Ecto neural progenitor cell (in vitro differentiated cells): ENCODE results near the gene NPHP3.

Experiments used
- DNase-seq: peaks from one replicate; pipeline ENCODE4 v3.0.0-alpha.2; 2018; ENCODE audit warnings: low spot score

NPHP3 gene

DNA sequence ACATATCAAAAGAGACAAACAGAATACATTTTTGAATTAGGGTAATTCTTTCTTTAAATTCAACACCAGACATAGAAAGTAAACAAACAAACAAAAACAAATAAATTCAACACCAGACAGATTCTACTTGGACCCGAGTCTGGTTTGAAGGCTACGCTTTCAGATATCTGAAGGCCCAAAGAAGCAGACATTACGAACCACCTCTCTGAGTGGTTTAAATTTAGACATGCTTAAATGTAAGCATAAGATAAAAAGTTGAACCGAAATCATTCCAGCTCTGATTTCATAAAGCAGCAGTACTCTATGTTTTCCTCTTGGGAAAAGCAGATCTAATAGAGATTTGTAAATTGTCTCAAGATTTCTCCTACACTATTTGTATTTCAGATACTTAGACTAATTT is 32.2 kb downstream of the NPHP3 start:
- no peak for DNase-seq

DNA sequence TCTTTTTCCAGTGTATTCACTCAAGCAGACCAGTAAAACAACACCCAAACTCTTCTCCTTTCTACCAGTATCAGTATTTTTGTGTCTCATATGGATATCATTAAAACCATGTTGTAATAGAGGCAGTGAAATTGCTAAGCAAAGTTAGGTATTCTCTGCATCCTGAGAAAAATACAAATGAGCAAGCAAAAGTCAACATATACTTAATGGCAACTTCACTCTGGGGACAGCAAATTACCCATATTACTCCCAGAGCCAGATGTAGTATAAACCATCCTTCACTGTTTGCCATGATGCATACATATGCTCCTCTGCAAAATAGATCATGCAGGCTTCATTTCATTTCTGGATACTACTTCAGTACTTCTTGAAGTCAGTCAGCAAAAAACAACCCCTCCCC is 40.0 kb downstream of the NPHP3 start:
- DNase-seq, result no peak

DNA sequence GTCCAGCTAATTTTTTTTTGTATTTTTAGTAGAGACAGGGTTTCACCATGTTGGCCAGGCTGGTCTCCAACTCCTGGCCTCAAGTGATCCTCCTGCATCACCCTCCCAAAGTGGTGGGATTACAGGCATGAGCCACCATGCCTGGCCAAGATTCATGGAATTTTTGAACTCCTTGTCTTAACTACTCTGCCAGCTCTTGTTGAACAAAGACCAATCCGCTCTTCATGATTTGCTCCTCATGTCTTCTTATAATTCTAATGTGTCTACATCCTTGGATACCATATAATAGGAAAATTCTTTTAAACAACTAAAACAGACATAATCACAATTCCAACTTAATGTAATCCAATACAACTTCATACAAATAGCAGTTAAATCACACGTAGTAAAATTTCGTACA is 40.8 kb downstream of the NPHP3 start:
- DNase-seq, result no peak

DNA sequence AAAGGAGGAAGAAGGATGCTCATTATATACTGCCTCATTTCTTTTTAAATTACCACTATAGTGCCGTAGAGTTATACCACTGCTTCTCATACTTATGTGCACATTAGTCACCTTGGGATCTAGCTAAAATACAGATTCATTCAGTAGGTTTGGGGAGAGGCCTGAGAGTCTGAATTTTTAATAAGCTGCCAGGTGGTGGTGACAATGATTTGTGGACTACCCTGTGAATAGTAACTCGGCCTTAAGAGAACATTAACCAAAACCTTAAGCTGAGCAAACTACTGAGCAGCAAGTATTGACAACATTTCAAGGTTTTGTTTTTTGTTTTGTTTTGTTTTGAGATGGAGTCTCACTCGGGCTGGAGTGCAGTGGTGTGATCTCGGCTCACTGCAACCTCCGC is 42.3 kb downstream of the NPHP3 start:
- no peak for DNase-seq

DNA sequence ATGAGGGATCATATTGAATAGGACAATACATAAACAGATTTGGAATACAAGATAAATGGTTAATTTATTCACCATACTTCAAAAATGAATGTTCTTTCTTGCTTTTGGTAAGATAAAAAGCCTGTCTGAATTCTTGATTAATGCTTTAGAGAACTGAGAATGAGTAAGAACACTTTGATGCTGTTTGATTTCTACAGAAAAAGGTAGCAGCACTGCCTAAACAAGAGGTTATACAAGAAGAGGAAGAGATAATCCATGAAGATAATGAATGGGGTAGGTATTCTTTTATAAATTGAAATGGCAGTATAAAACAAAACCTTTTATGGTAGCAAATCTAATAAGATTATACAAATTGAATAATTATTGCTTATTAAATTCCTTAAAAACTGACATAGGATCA is 46.8 kb downstream of the NPHP3 start:
- no peak for DNase-seq

DNA sequence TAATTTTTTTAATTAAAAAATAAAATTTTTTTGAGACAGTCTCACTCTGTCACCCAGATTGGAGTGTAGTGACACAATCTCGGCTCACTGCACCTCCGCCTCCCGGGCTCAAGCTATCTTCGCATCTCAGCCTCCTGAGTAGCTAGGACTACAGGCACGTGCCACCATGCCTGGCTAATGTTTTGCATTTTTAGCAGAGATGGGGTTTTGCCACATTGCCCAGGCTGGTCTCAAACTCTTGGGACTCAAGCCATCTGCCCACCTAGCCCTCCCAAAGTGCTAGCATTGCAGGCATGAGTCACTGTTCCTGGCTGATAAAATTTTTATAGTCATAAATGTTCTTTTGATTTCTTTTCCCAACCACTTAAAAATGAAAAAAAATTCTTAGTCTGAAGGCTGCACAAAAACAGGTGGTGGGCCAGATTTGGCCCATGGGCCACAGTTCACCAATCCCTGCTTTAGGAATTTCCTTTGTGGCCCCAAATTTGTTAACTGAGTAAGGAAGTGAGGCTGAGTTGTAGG is 52.9 kb downstream of the NPHP3 start:
- DNase-seq, result no peak

DNA sequence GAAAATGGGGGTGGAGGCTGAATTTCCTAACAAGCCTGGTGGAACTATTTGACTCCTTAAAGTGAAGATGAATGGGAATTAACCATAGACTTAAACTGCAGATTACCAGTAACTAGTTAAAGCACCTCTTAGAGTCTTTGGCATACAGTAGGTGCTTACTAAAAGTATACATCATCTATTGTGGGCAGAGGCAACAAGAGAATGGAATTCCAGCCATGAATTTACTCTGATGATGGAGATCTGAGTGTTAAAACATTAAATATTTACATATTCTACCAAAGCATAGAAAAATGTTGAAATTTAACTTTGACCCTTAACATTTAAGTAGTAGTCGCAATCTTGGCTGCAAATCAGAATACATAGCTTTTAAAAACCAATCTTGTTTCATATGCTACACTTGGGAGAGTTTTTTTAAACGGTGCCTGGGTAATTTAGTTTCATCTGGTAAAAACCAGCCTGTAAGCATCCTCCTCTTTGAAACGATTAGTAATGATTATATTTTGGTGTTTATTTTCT is 56.9 kb downstream of the NPHP3 start:
- DNase-seq, result no peak

DNA sequence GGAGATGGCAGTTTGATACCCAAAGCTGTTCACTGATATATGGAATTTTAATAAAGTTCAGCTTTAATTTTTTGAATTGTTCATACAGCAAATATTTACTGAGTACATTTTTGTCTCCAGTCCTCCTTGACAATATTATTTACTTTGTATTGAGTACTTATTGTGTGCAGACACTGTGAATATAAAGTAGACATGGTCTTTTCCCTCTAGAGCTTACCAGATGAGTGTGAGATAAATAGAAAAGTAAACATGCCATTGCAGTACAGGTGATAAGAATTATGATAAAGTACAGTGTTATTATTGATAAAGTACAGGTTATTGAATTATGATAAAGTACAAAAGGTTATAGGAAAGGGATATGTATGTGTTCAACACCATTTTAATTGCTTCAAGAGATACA is 60.0 kb downstream of the NPHP3 start:
- DNase-seq, result no peak

DNA sequence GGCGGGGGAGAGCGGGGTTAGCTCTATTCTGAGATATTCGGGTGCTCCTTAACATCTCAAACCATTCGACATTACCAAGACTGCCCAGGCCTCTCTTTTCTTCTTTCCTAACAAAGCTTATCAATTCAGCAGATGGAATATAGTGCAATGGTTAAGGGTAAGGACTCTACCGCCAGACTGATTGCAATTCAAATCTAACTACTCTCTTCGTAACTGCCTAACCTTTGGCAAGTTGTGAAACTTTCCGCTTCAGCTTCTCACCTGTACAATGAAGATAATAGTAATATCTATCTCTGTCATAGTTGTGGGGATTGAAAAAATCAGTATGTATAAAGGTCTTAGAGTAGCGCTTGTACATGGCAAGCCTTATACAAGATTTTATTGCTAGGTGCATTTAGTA is 61.1 kb downstream of the NPHP3 start:
- DNase-seq, result no peak

DNA sequence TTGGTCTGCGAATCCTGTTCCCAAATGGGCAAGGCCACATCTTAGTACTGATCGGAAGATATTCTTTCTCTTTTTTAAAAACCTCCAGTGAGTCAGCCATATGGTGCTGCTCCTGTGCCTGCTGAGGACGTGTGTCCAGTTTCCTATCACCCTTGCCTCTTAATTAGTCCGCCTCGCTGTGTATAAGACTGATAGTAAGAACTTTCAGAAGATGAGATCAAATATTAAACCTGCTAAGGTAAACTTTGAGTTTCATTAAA is 61.5 kb downstream of the NPHP3 start:
- DNase-seq, result no peak

DNA sequence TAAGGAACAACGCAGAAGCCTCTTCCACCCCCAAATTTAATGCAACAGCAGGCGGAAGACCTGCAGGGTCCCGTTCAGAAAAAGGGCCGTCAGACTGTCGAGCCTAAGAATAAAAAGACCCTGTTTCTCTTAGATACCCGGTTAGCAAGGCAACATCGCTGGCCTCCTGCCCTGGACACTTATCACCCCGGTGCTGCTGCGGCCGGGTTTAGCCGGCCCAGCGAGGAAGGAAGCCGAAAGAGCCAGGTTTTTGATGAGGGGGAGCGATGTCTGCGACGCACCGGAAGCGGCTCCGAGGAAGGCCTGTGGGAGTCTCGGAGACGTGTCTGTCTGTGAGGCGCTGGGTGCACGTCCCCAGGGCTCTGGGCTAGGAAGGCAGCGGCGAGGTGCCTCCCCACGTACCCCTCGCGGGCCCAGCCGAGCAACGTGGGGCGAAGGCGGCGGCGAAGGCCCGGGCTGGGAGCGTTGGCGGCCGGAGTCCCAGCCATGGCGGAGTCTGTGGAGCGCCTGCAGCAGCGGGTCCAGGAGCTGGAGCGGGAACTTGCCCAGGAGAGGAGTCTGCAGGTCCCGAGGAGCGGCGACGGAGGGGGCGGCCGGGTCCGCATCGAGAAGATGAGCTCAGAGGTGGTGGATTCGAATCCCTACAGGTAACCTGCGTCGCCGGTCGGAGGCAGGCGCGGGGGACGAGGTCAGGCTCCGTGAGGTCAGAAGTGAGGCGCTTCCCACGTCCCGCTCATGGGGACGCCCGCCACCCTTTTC is 62.0 kb downstream of the NPHP3 start, which contains the start of gene UBA5:
Gene UBA5 (plus strand): TSS at position 278 of the 759 bp plus-strand sequence. CDS start 209 bp downstream, at position 487.
- DNase-seq, result peak; percentile 77

DNA sequence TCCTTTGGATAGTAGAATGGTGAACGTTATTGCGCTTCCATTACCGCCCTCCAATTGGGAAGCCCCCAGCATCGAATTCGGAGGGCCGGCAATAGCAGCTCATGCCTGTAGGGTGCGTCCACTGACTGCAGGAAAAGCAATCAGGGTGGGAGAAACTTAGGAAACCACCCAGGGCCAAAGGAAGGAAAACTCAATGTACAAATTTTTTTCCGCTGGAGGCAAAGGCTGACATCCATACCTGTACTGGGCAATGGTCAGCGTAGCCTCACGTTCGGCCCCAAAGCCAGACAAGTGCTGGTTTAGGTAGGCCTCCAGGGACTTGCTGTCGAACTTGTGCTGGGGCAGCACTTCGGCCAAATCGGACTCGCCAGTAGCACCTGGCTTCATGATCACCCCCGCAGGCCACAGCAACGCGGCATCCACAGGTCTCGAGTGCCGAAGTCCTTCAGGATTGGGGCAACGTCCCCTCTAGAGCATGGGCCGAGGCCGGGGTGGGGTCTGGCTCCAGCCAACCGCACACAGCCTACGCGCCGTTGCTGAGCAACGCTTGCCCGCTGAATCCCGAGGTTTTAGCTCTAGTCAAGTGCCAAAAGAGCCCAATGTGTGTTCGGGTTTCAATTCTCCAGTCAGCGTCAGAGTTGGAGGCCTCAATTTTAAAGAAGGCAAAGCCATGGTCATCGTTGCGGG is 62.7 kb downstream of the NPHP3 start, which contains the start of gene ACAD11:
Gene ACAD11 (minus strand): TSS at position 445 of the 687 bp plus-strand sequence. CDS start 58 bp downstream, at position 387.
- peak; percentile 83 for DNase-seq

DNA sequence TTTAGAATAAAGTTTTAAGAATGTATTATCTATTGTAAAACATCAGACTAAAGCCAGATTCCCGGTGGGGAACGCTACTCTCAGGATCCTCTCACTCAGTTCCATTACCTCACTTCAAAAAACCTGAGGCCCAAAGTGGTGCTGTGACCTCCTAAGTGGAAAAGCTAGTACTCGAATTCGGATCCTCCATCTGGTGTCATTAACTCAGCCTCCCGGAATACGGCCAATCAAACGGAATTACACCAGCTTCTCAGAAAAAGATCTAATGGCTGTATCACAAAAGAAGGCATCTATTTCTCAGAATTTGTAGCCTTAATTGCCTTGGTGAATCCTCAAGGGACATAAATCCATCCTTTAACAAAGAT is 63.2 kb downstream of the NPHP3 start:
- DNase-seq, result no peak

DNA sequence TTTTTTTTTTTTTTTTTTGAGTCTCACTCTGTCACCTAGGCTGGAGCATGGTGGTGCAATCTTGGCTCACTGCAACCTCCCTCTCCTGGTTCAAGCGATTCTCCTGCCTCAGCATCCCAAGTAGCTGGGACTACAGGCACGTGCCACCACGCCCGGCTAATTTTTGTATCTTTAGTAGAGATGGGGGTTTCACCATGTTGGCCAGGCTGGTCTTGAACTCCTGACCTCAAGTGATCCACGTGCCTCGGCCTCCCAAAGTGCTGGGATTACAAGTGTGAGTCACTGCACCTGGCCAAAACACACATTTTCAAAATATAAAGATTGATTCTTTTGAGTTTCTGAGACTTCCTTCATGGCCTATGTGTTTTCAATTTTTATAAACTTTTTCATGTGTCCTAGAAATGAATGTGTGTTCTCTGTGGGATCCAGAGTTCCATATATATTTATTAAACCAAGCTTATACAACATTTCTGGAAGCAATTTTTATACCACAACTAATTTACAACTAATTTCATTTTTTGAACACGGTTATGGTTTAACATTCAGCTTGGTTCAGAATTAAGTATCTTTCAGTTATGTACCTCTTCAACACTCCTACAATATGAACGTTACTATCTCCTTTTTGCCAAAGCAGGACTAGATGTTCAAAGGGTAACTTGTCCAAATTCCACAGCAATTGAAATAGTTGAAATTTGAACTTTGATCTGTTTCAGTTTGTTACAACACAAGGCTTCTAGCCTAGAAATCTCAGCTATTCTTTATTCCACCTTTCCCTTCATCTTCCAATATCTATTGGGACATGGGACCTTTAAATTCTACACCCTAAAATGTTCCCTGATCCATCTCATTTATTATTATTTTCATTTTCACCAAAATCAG is 64.1 kb downstream of the NPHP3 start:
- no peak for DNase-seq

DNA sequence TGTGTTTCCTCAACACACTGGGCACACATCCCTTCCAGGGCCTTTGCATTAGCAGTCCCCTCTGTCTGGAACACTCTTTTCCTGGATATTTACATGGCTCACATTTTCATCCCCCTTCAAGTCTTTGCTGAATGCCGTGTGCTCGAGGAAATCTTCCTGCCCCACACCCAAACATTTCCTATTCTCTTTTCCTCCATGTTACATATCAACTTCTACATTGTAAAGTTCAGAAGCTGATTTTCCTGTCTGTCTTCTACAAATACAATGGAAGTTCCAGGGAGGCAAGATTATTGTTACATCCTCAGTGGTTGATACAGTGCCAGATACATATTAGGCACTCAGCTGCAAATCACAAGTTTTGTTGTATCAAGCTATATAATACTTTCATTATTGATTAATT is 66.7 kb downstream of the NPHP3 start:
- DNase-seq, result no peak

DNA sequence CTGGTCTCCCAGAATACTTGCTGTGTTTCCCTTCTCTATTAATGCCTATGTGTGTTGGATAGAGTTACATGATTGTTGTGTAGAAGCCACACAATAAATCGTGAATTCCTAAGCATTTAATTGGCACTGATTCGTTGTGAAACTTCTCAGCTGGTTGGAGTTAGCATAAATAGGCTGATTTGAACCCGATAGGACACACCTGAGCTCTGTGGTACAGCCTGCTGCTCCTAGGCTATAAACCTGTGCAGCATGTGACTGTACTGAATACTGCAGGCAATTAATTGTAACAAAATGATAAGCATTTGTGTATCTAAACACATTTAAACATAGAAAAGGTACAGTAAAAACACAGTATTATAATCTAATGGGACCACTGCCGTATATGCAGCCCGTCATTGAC is 67.5 kb downstream of the NPHP3 start:
- DNase-seq, result no peak

DNA sequence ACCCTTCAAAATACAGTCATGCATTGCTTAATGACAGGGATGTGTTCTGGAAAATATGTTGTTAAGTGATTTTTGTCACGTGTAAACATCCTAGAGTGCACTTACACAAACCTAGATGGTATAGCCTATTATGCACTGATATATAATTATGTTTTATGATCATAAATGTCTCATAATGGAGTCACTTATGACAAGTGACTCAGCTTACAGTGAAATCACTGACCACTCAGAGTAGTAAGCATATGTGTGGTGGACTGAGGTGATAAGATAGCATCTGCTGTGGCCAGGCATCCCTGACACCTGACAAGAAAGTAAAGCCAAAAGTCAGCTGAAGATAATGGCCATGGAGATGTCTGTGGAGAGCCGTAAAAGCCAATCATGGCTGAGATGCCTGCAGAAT is 68.0 kb downstream of the NPHP3 start:
- DNase-seq, result no peak

DNA sequence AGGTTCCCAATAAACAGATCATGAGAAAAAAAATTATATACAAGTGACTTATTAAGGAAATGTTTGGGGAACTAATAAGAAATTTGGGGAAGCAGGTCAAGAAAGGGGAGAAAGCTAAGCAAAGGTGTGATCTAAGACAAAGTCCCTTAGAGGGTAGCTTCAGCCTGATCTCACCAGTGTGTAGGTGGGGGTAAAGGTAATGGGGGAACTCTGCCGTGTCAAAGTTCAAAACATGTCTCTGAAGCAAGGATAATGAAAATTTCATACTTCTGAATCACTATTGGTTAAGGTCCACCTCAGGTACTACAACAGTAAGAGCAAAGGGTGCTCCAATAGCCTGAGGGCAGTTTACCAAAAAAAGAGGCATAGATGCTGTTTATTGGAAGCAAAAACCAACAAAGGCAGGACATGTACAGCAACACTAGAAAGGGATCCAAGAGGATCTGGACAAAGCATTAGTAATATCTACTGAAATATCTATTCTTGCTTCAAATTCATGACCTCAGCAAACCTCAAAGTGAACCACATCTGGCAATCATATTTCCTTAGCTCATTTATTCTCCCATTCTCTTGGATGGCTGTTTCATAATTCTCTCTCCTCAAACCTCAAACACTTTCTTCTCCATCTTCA is 69.5 kb downstream of the NPHP3 start:
- DNase-seq, result no peak

DNA sequence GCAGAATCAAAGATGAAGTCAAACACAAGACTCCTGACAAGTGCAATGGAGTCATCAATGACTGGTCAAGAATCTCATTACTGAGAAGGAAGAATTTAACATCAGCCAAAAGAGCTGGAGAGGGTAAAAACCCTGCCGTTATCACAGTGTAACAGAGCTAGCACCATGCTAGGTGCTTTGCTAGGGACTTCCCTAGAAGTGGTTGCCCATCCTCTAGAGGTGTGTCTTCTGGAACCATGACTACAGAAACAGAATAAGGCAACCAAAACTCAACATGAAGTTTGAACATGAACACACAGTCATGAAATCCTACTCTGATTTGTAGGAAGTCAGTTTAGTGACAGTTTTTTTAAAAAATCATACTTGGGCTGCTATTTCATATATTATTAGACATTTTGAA is 72.1 kb downstream of the NPHP3 start:
- no peak for DNase-seq

DNA sequence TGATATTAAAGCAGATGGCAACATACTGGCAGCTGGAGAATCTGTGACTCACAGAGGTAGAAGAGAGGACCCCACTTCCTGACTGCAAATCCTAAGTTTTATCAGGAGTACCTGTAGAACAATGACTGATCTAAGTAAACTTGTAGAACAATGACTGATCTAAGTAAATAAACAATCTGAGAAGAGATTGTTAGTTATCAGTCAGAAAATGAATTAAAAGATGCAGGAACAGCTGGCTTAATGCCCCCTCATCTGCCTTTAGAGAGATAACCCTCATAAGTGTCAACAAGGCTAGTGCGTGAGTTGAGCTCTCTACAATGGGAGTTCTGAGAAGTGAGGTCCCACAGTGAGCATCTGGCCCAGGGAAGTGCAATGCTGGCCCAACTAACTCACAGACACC is 77.2 kb downstream of the NPHP3 start:
- DNase-seq, result no peak

DNA sequence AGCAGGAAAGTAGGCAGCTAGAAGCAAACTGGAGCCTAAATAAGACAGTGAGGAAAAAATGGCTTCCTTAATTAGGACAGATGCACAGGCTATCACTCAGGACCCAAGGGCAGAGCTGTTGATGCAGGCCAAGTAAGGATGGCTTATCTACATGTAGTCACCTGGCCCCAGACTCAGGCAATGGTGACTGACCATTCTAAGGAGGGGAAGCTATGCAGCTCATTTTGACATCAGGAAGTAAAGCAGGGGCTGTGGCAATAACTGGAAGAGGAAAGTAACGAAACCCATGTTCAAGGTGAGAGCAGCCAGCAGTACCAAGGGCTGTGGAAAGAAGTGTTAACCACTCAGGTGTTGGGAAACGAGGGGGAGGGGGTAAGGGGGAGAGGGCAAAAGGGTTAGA is 78.8 kb downstream of the NPHP3 start:
- DNase-seq, result no peak

DNA sequence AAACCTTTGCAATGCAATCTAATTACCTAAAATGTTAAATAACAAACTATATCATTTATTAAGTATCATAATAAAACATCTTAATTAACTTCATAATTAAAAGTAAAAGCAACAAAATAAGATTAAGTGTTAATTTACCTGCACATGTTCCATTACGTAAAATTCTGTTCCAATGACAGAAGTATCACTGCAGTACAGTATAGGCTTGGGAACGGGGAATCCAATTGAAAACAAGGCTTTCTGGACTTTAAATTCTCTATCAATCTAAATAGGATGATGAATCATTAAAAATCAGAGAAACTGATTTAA is 79.7 kb downstream of the NPHP3 start:
- DNase-seq, result no peak
